ENCODE measurements around the gene OPRPN. TPM values are rescaled to one million over a fixed set of nuclear protein-coding genes. Genes with fewer than 3 reads are reported as not detected.

OPRPN gene
- total RNA-seq, result not detected in 2 replicates

DNA sequence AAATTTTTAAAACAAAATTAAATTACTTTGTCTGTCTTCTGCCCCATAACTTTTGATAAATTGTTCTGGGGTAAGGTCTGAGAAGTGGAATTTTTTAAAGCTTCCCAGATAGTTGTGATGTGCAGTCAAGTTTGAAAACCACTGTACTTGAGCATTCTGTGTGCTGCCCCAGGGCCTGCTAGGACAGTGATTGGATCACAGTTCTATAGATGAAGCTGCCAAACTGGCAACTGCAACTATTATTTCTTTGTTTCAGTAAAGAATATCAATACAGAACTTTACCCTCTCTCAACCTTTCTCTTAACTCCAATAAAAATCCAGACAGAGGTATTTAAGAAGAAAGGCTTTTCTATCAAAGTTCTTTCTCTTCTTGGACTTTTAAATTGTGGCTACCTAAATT, at the start of gene OPRPN:
Gene OPRPN (plus strand): TSS at position 361 of the 400 bp plus-strand sequence. CDS start 1,346 bp downstream, outside the sequence.

DNA sequence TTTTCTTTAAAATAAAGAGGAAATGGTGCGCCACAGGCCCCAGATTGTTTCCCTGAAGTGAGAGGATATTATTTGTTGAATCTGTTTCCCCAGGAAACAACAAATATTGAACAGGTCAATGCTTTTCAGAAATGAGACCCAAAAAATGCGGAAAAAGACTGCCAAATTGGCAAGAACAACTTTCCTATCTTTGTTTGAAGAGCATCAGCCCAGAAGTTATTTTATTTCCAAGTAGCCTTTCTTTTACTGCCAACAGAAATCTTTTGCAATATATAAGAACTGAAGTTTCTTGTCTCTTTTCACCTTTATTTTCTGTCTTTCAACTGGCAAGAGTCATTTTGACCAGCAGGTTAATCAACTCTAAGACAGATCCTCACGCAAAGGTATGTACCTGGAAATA, 37.3 kb upstream of the OPRPN start, which contains the start of gene SMR3A:
Gene SMR3A (plus strand): TSS at position 301 of the 400 bp plus-strand sequence. CDS start 1,356 bp downstream, outside the sequence.

DNA sequence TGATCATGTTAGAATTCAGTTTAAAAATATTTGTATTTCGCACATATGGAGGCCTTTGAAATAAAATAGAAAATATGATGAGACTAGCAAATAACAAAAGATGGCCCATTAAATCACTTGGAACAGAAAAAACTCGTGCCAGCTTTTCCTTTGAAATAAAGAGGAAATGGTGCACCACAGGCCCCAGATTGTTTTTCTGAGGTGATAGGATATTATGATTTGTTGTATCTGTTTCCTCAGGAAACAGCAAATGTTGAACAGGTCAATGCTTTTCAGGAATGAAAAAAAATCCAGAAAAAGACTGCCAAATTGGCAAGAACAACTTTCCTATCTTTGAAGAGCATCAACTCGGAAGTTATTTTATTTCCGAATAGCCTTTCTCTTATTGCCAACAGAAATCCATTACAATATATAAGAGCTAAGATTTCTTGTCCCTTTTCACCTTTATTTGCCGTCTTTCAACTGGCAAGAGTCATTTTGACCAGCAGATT, 15.0 kb upstream of the OPRPN start, which contains the start of gene SMR3B:
Gene SMR3B (plus strand): TSS at position 441 of the 491 bp plus-strand sequence. CDS start 1,380 bp downstream, outside the sequence.

Other genes with a start within 250 kb of the OPRPN start
- not detected in 2 replicates for gene PRR27, start 243.7 kb upstream of the OPRPN start, total RNA-seq
- not detected in 2 replicates for gene ODAM, start 202.2 kb upstream of the OPRPN start, total RNA-seq
- gene FDCSP, start 171.8 kb upstream of the OPRPN start, total RNA-seq, result not detected in 2 replicates
- not detected in 2 replicates for gene CSN3, start 155.3 kb upstream of the OPRPN start, total RNA-seq
- not detected in 2 replicates for gene CABS1, start 63.0 kb upstream of the OPRPN start, total RNA-seq
- gene SMR3A, start 37.2 kb upstream of the OPRPN start, total RNA-seq, result not detected in 2 replicates
- gene SMR3B, start 14.8 kb upstream of the OPRPN start, total RNA-seq, result not detected in 2 replicates
- gene MUC7, start 74.3 kb downstream of the OPRPN start, total RNA-seq, result not detected in 2 replicates
- not detected in 2 replicates for gene AMTN, start 120.6 kb downstream of the OPRPN start, total RNA-seq
- gene AMBN, start 194.3 kb downstream of the OPRPN start, total RNA-seq, result not detected in 2 replicates
- under 0.01 TPM in 1 of 2 replicates, not detected in the other for gene ENAM, start 230.8 kb downstream of the OPRPN start, total RNA-seq